ENCODE data around the gene KARS1.
A peak's percentile ranks its signal among the peaks of the same experiment; 100 is the strongest.

KARS1 gene

GRCh38 chr16:75647492-75648264 is at the start of gene KARS1, which contains the start of gene TERF2IP:
TSS of gene KARS1 (minus strand) at chr16:75647665. CDS start at chr16:75647639, 26 bp downstream.
TSS of gene TERF2IP (plus strand) at chr16:75647773. CDS start at chr16:75647883, 110 bp downstream.
- DNase-seq: peak; percentile 96

GRCh38 chr16:75695708-75696107 is 48.2 kb upstream of the KARS1 start:
- DNase-seq: peak; percentile 21

GRCh38 chr16:75687361-75687760 is 39.9 kb upstream of the KARS1 start:
- no peak for DNase-seq

DNA sequence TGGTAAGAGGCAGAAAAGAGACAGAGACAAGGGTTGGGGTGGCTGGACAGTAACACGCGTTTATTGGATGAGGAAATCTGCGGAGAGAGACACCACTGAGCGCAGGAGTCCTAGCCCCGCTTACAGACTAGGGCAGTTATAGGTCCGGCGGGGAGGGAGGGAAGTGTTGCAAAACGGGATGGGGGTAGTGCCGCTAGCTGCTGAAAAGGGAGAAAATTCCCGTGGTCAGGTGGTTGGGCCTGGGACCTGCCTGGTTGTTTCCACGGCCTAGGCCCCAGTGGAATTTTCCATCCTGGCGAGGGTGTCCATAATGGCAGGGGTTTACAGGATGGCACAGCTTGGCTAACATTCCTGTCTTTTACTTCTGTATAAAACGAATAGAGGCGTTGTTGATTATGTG is 34.8 kb upstream of the KARS1 start:
- DNase-seq: no peak

GRCh38 chr16:75679366-75679765 is 31.9 kb upstream of the KARS1 start:
- no peak for DNase-seq

DNA sequence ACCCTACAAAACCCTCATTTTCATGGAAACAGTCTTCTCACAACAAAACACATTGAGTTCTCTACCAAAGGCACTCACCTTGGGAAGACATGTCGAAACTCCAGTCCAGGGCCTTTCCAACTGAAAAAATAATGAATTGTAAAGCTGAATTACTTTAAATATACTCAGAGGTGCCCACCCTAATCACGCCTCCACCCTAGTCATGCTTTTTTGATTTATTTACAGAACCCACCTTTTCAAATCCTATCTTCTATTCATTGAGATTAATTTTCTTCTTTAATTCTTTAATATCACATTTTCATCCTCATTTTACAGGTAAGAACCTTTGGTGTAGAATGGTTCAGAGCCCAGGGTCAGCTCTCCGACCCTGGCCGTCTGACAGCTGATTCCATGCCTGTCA is 29.4 kb upstream of the KARS1 start, which contains the start of gene CPHXL2:
TSS of gene CPHXL2 (minus strand) at position 101 of the 400 bp plus-strand sequence. CDS start at position 91, 10 bp downstream.
- DNase-seq: no peak

DNA sequence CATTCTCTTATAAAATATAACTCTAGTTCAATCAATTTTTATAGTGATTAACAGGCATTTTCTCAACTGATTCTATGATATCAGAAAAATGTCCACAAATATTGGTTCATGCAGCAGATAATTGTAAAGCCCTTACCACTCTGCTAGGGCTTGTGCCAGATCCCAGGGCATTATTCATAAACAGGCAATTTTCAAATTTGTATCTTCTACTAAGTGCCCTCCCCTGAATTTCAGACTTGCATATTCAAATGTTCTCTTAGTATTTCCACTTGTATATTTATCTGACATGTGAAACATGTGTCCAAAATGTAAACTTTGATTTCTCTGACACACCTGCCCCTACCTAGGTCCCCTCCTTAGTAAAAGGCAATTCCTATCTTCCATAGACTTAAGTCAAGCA is 20.0 kb upstream of the KARS1 start:
- DNase-seq: no peak

DNA sequence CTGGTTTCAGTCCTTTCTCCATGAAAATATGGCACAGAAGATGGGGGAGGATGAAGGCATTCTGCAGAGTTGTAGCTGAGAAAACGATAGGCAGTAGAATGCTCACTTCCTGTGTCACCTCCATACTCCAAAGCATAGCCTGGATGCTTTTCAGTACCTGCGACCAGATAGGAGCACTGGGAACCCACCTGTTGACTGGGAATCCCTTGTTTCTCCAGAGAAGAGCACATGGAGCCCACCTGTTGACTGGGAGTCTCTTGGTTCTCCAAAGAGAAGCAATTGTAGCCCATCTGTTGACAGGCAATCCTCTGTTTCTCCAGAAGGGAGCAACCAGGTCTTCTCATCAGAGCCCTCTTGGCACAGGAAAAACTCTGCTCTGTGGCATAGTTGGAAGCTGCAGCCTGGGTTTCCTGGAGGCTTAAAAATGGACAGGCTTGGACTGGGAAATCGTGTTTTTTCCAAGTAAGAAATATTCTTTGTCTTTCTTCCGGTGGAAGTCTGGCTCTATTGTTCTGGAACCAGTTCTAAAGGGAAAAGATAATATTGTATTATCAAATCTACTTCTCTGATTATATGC is 13.3 kb upstream of the KARS1 start:
- no peak for DNase-seq

DNA sequence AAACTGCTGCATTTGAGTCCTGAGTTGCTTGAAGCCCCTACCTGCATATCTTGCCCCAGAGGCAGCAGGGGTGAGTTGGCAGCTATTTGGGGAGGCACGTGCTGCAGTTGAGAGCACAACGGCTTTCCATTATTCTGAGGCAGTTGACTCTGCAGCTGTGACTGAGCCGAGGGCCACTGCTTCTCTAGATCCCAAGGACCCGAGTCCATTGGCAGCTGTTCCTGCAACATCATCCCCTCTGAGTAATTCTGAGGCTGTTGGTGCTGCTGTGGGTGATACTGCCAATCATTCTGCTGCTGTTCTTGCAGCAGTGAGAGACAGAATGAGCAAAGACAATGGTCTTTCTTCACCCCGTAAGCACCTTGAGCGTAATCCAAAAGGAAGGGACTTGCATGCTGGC is 12.9 kb upstream of the KARS1 start:
- DNase-seq: no peak

GRCh38 chr16:75658175-75658574 is 10.7 kb upstream of the KARS1 start:
- no peak for DNase-seq

- DNase-seq: no peak
These were observed 6.5 kb upstream of the KARS1 start for GRCh38 chr16:75653922-75654321.

DNA sequence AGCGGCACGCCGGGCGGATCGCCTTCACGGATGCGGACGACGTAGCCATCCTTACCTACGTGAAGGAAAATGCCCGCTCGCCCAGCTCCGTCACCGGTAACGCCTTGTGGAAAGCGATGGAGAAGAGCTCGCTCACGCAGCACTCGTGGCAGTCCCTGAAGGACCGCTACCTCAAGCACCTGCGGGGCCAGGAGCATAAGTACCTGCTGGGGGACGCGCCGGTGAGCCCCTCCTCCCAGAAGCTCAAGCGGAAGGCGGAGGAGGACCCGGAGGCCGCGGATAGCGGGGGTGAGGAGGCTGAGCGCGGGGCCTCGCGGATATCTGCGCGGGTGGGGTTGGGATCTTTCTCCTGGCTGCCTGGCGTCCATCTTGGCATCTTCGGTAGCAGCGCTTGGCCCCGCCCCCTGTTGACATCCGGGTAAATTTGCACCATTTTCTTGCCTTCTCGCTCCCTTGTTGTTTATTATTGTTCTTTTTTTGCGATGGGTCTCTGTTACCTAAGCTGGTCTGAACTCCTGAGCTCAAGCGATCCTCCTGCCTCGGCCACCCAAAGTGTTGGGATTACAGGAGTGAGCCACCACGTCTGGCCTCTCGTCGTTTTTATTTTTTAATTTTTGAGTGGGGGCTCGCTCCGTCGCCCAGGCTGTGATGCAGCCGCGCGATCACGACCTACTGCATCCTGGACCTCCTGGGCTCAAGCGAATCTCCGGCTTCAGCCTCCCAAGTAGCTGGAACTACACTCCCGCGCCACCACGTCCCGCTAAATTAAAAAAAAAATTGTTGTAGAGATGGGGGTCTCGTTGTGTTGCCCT is 1.0 kb upstream of the KARS1 start:
- peak; percentile 92 for DNase-seq

DNA sequence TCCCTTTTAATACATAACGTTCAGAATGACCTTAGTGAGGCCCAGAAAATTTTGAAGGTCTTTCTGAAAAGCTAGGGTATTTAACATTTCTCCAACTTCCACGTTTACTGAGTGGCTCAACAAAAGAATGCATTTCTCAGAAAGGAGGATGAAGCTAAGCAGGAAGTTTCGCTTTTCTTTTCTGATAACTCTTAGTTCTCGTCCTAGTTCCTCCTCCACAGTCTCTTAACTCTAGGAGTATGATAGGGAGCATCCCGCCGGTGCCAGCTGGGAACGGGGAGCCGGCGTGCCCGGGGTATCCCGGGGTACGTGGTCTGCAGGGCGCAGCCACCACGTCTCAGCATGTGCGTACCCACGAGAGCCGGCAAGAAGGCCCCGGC is 363 bp downstream of the KARS1 start:
- no peak for DNase-seq

GRCh38 chr16:75644240-75645012 is 3.0 kb downstream of the KARS1 start:
- DNase-seq: no peak

- no peak for DNase-seq
These were observed 6.9 kb downstream of the KARS1 start for GRCh38 chr16:75640598-75640997.

DNA sequence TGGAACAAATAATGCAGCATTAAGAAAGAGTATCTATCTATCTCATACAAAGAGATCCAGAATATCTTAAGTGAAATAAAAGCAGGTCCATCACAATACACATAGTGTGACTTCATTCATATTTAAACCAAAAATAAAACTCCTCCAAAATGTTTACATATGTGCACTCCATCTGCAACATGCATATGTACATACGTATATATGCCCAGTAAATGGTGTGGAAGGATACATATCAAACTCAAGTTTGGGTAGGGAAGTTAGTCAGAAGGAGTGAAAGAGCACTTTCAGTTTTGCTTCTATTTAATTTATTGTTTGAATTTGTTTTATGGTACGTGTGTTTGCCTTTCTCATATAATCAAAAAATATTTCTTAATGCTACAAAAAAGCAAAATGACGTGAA is 12.4 kb downstream of the KARS1 start:
- DNase-seq: no peak

DNA sequence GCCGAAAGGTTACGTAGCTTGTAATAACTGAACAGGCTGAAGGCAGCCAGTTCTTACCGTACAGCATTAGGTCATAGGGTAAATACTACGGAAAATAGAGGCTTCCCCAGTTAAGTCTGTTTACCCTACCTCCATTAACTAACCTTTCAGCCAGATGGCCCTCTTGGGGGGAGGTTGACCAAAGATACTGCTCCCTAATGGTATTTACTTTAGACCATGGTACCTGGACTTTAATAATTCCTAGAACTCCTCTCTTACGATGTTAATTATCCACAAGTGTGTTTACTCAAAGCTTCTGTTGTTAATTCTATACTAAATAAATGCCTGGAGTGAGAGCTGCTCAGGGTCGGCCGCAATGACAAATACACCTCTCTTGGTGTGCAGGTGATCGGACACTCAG is 14.6 kb downstream of the KARS1 start:
- DNase-seq: no peak

DNA sequence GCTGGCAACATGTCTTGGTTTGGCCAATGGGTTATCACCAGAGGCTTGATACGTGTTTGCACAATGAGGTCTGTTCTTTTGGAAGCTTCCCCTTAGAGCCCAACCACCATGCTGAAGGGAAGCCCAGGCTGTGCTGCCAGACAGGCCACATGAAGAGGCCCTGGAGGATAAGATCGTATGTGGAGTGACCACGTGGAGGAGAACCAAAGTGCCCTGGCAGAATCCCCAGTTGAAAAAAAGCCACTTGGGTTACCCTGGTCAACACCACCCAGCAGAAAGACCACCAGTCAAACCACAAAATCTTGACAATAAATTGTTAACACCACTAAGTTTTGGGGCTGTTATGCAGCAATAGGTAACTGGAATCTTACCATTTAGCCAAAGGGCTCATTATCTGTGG is 17.4 kb downstream of the KARS1 start:
- DNase-seq: peak; percentile 56

DNA sequence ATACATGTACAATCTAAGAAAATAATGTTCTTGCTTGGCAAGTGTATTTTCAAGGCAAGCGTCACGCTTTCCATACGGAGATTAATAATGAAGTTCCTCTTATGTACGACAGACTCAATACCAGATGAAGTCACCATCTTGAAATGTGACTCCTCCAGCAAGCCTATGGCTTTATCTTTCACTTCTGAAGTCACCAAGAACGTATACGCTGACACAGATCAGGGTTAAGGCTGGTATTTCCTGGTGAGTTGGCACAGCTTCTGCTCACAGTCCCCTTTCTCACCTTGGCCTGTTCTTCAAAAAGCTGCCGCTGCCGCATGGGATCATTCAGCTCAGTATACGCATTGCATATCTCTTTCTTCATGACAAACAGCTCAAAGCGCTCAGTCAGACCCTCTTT is 18.3 kb downstream of the KARS1 start:
- no peak for DNase-seq

GRCh38 chr16:75628351-75628750 is 19.1 kb downstream of the KARS1 start:
- DNase-seq: no peak

DNA sequence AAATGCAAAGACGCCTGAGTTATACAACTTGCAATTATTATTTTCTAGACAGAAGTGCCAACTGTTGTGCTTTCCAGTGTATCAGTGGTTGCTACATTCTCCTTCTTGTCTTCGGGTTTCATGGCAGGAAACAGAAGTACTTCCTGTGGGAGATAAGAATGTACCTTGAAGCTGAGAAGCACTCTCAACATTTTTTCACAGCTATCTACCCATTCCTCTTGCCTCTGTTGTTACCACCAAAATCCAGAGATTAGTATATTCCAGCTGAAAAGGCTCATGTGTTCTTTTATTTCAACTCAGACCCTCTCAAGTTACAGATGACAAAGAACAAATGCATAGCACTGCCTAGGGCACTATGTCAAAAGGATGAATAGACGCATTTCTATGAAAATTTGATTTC is 19.6 kb downstream of the KARS1 start:
- DNase-seq: peak; percentile 80

GRCh38 chr16:75626806-75627205 is 20.7 kb downstream of the KARS1 start:
- DNase-seq: no peak

DNA sequence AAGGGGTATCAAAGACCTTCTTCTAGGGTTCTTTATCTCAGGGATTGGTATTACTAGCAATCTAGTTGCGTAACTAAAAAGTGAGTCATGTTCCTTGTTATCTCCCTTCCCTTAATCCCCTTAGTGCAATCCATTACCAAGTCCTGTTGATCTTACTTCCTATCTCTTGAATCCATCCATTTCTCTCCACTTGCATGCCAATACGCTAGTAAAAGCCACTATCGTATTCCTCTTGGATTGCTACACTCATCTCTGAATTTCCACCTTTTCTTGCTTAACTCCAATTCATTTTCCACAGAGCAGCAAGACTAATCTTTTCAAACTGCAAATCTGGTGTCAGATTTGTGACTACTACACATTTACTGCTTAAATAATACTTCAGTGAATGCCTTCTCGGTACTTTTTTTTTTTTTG is 22.5 kb downstream of the KARS1 start:
- peak; percentile 35 for DNase-seq
